GM18502 (cell line): ENCODE data around the gene NUP93.
"Not testable (repeated sequence)": the region's sequence is repeated elsewhere in the genome, so short reads cannot be mapped to it uniquely, and the experiment has no call there.

ENCODE experiments used
- ATAC-seq: cut with Tn5 transposase; IDR thresholded peaks from one replicate; pipeline ENCODE4 v1.9.1; 2021; ENCODE audit warnings: mild to moderate bottlenecking; ENCODE audit not compliant: unreplicated experiment, poor library complexity

The NUP93 gene

DNA sequence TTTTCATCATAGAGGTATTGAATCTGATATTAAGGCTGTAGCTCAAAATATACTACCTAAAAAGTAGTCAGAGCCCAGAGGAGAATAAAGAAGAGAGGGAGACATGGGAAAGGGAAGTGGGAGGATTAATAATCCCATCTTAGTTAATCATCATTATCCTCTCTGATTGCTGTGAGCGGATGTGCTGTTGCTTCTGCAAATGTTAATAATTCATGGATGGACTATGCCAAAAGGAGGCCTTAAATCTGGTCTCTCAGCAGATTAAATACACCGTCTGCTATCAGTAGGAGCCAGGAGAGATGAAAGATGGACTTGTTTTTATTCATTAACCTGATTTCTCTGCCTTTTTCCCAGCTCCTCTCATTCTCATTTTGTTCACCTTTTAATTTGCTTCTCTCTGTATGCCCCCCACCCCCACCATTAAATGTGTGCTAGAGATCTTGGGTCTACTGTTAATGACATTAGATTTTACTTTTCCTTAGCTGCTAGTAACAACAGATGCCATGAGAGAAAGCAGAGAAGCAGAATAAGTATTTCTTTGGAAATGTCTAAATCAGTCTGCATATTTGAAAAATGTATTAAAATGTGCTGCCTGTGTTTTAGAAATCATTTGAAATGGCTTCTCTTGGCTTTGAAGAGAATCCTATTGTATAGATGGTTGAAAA is 44.2 kb downstream of the NUP93 start:
- ATAC-seq: no peak

DNA sequence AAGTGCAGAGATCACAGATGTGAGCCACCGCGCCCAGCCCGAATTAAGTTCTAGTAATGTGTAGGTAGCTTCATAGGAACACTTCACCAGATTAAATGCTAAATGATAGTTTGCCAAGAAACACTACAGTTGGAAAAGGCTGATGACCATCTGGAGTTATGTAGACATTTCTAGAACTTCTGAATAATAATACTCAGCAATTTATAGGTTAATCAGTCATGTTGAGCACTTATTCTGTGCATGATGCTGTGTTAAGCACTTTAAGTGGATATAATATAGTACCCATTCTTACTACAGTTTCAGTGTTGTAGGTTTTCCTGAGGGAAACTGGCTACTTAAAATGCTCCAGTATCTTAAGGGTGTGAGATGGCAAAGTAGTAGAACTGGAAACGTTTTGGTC is 45.2 kb downstream of the NUP93 start:
- ATAC-seq: no peak

DNA sequence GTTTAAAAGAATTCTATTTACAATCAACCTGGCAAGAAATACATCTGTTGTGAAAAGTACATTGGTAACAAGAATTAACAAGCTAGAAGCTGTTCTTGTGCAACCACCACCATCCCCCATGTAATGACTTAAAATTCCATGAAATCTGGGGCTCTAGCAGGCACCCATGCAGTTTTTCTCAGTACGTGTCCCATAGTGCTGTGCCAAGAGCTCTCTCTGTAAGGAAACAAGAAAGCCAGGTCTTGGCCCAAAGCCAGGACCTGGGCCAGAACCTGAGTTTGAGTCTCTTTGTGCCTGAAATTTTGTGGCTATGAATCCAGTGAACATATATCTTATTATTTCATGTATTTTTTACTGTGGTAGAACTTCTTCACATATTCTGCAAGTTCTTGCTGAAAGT is 46.6 kb downstream of the NUP93 start:
- no peak for ATAC-seq

DNA sequence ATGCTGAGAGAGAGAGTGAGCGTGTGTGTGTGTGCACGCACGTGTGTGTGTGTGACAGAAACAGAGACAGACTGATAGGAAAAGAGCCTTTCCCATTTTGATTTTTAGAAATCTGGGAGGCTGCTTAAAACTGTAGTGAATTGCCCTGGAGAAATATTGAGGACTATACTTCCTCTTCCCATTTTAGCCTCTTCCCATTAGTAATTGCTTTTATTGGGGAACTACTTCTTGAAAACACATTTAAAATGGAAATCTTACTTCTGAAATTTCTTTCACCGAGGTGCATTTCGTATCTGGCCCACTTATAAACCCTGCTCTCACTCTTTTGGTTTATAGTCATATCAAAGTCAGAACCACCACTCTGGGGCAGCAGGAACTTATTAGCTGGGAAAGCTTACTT is 47.1 kb downstream of the NUP93 start:
- ATAC-seq: no peak

DNA sequence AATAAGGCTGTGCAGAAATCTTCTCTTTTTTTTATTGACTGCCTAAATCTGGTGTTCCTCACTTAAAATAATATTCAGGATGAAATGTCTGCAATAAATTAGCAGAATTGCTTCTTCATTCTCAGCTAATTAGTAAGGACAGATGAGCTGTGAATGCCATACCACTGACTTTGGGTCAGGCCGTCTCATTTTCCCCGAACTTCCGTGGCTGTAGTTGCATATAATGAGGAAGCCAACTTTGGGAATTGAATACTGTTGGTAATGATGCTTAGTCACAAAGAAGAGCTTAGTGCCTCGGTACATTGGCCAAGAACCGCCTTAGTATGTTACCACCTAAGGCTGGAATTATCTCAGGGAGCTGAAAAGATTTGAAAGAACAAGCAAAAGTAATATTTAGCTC is 47.6 kb downstream of the NUP93 start:
- no peak for ATAC-seq

DNA sequence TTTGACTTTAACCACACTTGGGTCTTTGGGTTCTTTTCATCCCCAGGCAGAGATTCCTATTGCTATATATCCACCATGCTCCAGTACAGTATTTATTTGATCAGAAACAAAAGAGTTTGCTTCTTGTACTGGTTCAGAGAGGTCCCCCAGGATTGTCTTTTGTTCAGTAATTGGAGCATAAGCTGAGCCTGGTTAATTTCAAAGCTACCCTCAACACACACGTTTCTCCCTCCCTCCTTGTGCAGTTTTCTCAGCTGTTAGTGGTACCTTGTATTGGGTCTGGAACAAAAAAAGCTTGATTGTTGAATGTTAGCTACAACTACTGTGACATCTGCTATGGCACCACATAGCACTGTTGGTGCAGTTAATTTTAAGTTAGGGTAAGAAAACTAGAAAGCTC is 50.0 kb downstream of the NUP93 start:
- no peak for ATAC-seq

DNA sequence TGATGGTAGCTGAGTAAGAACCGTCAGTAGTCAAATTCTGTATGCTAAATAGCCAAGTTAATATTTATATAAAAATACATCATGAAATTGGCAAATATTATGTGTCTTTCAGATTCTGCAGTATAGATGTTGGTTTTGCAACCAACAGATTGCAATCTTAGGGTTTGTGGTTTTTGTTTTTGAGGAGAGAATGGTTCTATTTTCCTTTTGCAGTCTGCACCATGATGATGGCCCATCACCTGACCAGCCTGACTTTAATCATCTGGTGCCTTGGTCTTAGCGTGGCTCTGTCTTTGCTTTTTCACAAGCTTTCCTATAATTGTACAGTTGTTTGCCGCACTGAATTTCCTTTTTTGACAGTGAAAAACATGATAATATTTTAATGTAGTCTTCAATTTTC is 50.7 kb downstream of the NUP93 start:
- no peak for ATAC-seq

DNA sequence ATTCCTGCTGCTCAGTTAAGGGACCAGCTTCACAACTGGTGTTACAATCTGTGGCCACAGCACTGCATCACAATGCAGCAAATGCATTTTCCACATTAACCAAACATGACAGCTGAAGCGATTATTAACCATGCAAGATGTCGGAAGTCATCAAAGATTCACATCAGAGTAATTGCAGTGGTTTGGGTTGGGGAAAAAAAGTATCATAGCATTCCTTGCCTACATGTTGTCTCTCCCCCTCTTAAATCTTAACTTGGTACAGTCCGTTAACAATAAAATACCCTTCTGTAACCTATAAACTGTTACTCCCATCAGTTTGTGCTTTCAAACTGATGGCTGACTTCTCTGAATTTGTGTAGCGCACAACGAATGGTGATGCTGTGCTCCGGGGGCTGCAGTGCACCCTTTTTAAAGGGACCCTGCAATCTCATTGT is 51.6 kb downstream of the NUP93 start:
- no peak for ATAC-seq

DNA sequence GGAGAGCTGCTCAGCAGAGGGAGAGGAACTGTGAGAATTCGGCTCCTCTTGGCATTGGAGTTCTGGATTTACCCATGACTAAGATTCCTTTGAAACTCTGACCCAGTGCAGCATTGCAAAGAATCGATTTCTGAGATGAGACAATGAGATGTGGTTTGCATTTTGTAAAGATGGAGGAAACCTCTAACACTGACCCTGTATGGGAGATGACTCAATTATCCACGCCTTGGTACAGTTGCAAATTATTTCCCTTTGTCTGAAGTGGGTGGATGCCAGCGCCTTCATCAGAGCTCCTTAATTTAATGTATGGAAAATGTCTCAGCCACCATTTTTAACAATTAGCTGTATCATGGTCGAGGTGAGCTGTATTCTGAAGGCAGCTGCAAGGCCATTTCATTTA is 53.4 kb downstream of the NUP93 start:
- ATAC-seq: no peak

DNA sequence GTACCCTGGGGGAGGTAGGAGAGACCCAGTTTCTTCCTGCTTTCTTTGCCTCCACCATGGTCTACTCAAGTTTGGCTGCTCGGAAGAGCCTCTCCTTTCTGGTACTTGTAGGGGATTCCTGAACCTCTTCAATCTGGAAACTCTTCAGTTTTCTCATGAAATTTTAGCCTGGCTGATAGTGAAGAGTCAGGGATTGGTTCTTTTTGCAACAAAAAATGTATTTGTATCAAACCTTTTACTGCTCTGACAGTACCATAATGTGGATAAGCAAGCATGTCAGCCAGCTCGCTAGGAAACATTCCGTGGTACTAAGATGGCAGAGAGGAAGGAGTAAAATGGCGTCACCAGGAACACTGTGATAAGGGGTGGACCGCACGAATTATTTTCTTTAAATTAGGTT is 55.4 kb downstream of the NUP93 start:
- no peak for ATAC-seq

DNA sequence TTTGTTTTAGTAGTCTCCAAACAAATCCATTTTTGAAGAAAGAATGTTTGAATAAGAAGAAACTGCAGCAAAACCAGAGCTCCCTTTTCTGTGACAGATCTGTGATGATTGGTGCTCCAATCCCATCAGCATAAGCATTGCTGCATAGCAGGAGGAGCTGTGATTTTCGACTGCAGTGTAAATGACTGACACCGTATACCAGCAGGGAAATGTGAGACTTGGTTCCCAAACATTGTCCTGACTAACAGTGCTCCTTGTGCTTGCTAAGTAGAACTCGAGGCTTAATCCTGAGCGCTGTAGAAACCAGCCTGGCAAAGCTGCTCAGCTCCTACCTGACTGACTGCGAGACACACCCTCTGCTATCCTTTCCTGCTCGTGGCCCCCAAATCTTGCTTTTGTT is 57.2 kb downstream of the NUP93 start:
- ATAC-seq: no peak

DNA sequence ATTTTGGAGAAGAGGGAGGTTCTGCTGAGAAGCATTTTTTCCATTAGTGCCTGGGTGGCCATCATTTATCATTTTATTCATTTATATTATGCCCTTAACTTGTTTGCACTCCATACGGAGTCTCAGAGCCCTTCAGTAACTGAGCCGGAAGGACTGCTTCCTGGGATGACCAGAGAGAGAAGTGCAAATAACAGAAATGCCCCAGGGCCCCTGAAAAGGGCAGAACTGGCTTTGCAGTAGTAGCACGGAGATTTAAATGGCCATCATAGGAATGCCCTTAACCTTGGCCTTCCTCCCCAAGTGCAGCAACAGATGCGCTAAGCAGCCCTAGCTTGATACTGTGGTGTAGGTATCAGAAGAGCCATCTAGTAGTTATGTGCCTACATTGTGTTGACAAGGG is 58.5 kb downstream of the NUP93 start:
- no peak for ATAC-seq

DNA sequence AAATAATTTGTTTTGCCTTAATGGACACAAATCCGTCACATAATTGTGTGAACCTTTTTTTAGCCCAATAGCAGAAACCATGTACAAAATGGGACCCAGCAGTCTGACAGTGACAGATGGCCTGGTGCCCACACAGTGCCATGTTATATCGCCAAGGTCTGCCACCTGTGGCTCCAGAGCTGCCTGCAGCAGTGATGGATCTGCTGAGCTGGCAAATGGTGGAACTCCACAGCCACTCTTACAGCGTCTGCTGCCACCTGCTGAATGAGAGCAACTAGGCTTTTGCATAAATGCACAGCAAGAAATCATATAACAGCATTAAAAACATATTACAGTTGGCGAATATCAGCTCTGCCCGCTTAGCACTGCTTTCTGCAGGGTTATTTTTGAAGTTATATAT is 59.4 kb downstream of the NUP93 start:
- no peak for ATAC-seq

DNA sequence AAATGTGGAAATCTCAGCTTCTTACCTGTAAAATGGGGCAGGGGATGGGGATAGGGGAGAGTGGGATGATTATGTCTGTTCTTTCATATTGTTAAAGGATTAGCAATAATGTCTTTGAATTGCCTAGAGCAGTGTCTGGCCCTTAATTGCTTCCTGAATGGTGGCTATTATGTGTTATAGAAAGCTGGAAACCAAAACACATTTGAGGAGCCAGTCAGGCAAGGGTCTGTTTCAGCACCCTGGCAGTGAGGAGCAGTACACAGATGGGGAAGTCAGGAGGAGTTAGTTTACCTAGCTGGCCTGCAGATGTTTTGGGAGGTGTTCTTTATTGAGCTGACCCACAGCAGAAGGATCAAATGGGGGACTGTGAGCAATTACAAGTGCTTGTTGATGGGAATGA is 63.0 kb downstream of the NUP93 start:
- no peak for ATAC-seq

DNA sequence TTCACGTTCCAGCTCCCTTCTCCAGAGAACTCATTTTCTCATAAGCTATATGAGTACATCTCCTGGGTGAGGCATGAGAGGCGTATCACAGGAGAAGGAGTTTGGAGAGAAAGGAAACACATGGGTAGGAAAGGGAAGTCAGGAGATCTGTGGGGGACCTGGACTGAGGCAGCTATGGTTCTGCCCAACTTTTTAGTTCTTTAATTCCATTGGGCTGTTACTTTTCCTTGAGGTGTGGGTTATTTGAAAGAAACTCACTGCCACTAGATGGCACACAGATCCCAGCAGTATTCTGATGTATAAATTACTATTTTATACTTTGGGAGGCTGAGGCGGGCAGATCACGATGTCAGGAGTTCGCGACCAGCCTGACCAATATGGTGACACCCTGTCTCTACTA is 63.6 kb downstream of the NUP93 start:
- ATAC-seq: no peak

DNA sequence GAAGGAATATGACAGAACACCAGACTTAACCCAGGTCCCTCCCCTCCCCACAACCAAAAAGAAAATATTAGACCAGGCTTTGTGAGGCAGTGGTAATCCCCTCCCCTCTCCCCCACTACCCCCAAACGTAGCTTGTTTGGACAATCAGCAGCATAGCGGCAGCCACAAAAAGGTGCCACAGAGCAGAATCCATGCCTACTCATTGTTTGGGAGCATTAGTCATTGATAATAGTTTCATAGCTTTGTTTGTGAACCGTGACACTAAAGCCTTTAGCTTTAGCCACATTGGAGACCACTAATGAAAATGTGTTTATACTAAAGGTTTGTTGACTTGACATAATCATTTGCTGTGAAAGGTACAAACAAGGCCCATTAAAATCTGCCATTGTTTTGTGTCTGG is 65.1 kb downstream of the NUP93 start:
- ATAC-seq: no peak

DNA sequence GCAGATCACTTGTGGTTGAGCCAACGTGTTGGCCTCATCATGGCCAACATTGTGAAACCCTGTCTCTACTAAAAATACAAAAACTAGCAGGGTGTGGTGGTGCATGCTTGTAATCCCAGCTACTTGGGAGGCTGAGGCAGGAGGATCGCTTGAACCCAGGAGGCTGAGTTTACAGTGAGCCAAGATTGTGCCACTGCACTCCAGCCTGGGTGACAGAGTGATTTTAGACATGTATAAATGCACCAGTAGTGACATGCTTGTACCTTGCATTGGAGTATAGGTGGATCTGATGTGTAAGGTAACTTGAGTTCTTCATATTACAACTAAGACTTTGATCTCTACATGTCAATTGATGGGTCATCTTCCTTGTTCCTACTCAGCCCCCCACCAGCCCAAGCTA is 67.1 kb downstream of the NUP93 start:
- ATAC-seq: not testable (repeated sequence)

DNA sequence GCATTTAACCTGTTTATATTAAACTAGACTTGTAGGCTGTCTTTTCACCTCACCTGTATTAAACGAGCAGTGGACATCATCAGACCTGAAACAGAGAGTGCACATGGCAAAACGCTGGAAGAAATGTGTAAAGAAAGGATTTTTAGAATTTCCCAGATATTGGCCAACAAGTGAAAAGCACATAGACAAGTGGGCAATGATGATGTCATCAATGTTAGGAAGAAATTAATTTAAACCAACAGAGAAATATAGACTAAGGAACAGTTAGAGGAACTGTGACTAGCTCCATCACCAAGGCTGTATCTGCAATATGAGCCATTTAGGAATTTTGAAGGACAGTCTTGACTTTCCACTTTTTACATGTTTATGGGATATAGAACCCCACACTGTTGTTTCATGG is 67.9 kb downstream of the NUP93 start:
- no peak for ATAC-seq

DNA sequence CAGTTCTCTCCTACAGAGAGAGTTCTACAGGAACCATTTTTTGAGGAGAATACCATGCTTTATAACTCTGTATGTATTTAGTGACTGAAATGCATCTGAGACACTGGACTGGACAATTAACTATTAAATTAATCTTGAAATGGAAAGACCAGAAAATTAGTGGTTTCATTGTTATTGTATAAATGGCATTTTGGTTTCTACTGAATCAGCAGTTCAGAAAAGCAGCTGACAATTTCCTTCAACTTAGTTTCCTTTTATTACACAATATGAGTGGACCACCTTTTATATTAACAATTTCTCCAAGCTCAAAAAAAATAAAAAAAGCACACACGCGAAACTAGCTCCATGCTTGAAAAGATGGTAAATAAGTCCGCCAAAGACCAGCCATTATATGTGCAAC is 69.0 kb downstream of the NUP93 start:
- no peak for ATAC-seq

DNA sequence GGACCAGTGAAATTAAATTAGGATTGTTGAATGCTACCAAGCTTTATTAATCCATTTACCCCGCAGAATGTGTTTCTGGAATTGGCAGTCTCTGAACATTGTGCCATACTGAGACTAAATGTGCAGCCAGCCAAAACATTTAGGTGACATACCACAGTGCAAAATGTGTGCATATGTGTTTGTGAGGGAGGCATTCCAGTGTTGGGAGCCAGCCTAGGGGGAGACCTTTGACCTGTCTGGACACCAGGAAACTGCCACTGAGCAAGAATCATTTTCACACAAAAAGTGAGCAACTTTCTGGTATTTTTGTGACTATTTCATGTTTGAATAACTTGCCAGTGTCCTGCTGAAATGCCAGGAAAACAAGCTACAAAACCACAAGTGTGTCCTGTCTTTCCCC is 70.4 kb downstream of the NUP93 start:
- no peak for ATAC-seq

DNA sequence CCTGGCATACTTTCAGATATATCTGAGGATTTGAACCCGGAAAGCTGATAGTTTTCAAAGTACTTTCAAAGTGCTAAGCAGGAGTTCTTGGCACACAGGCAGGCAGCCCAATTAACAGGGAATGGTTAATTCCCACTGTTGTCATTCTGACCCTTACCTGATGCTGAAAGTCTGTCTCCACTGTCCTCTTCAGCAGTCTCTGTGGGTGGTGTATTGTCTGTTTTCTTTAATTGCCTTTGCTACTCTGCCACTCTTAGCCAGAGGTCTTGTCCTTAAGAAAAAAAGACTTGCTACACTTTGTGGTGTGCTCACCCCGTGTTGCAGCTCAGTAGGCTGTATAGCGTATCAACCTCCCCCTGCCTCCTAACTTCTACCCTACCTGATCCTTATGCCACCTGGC is 71.8 kb downstream of the NUP93 start:
- no peak for ATAC-seq

DNA sequence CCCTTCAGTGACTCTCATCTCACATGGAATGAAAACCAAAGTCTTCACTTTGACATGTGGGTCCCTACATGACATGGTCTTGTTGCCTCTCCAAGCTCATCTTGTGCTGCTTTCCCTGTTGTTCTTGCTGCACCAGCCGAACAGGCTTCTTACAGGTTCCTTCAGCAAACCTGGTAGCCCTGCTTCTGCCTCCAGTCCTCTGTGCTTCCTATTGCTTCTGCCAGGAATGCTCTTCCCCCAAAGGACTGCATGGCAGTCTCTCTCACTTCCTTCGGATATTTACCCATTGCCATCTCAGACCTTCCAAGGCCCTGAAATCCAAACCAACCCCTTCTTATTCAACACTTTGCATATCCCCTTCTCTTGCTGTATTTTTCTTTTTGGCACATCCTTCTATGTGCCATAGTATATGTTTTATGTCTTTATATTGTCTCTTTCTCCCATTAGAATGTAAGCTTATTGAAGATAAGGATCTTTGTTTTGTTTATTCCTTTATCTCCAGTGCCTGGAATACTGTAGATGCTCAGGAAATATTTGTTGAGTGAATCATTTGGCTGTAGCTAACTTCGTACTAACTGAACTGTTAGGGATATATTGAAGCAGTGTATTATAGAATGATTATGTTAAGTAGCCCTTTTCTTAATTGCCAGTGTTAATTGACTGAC is 77.2 kb downstream of the NUP93 start:
- ATAC-seq: no peak
